ENCODE measurements around the gene NOL7.

NOL7 gene

DNA sequence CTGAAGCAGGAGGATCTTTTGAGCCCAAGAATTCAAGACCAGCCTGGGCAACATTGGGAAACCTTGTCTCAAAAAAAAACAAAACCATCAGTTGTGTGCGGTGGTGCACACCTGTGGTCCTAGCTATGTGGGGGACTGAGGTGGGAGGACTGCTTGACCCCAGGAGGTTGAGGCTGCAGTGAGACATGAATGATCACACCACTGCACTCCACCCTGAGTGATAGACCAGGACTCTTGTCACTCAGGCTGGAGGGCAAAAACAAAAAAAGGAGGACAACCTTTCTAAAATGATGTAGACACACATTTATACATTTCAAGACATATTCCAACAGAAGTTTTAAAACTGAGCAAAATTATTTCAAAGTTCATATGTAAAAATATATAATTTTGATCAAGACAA lies 45.1 kb downstream of the NOL7 start:
- no peak for DNase-seq

- DNase-seq = no peak
These were observed 45.8 kb downstream of the NOL7 start for GRCh38 chr6:13660893-13661292.

DNA sequence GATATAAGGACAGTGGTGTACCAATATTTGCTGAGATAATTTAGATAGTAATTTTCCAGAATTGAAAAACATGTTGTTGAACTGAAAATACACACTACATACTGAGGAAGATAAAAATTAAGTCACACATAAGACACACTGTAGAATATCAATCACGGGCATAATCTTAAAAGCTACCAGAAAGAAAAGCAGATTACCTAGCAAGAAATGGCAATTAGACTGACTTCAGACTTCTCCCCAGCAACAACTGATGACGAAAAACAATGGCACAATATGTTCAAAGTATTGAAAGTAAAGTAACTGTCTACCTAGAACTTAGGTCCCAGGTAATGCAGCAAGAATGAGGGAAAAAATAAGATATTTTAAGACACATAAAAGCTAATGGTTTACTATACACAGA lies 46.5 kb downstream of the NOL7 start:
- DNase-seq = no peak

GRCh38 chr6:13662651-13663334 lies 47.7 kb downstream of the NOL7 start:
- DNase-seq = no peak

DNA sequence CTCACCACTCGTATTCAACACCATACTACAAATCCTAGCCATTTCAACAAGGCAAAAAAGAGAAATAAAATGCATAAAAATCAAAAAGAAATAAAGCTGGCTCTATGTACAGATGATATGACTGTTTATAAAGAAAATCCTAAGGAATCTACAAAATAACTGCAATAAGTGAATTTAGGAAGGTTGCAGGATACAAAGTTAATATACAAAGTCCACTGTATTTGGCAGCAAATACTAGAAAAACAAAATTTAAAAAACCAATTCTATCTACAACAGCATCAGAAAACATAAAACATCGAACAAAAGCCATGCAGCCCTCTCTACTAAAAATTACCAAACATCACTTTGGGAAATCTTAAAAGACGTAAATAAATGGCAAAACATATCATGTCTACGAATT lies 48.9 kb downstream of the NOL7 start:
- no peak for DNase-seq

DNA sequence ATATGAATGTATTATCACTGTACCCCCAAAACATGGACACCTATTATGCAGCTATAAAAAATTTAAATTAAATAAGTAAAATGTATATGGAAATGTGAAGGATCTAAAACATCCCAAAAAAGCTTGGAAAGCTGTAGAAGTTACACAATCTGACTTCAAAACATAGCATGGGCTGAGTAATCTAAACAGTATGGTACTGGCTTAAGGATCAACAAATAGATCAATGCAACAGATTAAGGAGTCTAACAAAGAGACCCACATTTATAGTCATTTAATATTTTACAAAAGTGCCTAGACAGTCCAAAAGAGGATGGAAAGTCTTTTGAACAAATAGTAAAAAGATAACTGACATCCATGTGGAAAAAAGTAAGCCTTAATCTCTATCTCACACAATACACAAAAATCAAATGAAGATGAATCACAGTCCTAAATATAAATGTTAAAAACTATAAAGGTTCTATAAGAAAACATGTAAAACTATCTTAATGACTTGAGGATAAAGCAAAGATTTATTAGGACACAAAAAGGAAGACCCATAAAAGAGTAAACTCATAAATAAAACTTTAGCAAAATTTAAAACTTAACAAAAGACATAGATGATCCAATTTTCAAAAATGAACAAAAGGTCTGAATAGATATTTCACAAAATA lies 49.7 kb downstream of the NOL7 start:
- DNase-seq = no peak

- no peak for DNase-seq
These were observed 51.3 kb downstream of the NOL7 start for GRCh38 chr6:13666194-13667105.

DNA sequence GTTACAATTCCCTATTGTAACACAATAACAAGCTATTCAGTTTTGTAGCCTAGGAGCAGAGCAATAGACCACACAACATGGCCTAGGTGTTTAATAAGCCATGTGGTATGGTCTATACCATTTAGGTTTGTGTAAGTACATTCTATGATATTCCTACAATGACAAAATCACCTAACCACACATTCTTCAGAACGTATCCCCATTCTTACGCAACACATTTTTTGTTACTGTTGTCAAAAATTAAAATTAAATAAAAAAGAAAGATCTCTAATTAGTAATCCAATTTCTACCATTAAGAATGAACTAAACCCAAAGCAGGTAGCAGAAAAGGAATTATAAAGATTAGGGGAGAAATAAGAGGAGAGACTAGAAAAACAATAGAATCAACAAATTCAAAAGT lies 52.5 kb downstream of the NOL7 start:
- no peak for DNase-seq

DNA sequence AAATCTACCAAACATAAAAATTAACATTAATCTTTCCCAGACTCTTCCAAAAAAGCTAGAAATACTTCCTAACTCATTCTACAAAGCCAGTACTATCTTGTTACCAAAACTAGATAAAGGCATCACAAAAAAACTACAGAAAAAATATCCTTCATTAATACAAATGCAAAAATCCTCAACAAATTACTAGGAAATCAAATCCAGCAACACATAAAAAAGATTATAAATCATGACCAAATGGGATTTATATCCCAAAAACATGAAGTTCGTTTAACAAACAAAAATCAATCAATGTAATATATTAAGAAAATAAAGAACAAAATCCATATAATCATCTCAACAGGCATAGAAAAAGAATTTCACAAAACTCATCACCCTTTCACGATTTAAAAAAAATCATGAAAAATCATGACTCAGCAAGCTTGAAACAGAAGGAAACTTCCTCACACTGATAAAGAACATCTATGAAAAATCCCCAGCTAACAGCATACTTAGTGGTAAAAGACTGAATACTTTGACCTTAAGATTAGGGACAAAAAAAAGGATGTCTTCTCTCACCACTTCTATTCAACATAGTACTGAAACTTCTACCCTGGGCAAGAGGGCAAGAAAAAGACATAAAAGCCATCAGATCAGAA lies 53.3 kb downstream of the NOL7 start:
- no peak for DNase-seq

DNA sequence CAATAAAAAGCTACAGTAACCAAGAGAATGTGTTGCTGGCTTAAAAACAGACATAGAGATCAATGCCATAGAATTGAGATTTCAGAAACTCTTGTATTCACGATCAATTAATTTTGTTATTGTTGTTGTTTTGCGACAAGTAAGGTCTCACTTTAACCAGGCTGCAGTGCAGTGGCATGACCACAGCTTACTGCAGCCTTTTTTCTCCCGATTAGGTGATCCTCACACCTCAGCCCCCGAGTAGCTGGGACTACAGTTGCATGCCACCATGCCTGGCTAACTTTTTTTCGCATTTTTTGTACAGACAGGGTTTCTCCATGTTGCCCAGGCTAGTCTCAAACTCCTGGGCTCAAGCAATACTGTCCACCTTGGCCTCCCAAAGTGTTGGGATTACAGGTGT lies 54.3 kb downstream of the NOL7 start:
- no peak for DNase-seq

All from NCI-H526 (cell line).